GM23338 (cell line): ENCODE data around the gene TCP11L2. TPM values are rescaled to one million over a fixed set of nuclear protein-coding genes. Genes with fewer than 3 reads are reported as not detected.

Experiments
- ATAC-seq: fragments of 200-7000 bp; cut with Tn5 transposase; 3 replicates; pipeline ENCODE4 v1.9.1; 2020
- DNase-seq: peaks from one replicate; pipeline ENCODE4 v3.0.0-alpha.2; 2015; ENCODE audit warnings: low spot score
- H2AFZ ChIP-seq: fragments of 200-600 bp; sonication (generic); 2 replicates; pipeline ENCODE4 v1.8.0; 2016; ENCODE audit warnings: antibody characterized with exemption, mild to moderate bottlenecking, moderate library complexity
- H3F3A ChIP-seq: fragments of 200-600 bp; sonication (generic); replicated peaks from 2 replicates; pipeline ENCODE4 v1.8.0; 2017; ENCODE audit warnings: antibody characterized with exemption, mixed run types, low read depth
- H3K27ac ChIP-seq: fragments of 200-600 bp; sonication (generic); 2 replicates; pipeline ENCODE4 v1.6.1; 2016; ENCODE audit warnings: low read depth
- H3K27me3 ChIP-seq: fragments of 200-600 bp; sonication (generic); 2 replicates; pipeline ENCODE4 v1.8.0; 2016; ENCODE audit warnings: mild to moderate bottlenecking, mixed run types, moderate library complexity; ENCODE audit not compliant: insufficient read depth
- H3K36me3 ChIP-seq: fragments of 200-600 bp; sonication (generic); 2 replicates; pipeline ENCODE4 v1.8.0; 2016; ENCODE audit warnings: mild to moderate bottlenecking; ENCODE audit not compliant: insufficient read depth
- H3K4me1 ChIP-seq: fragments of 200-600 bp; sonication (generic); 2 replicates; pipeline ENCODE4 v1.8.0; 2016; ENCODE audit warnings: mild to moderate bottlenecking, moderate library complexity; ENCODE audit not compliant: insufficient read depth
- H3K4me2 ChIP-seq: fragments of 200-600 bp; sonication (generic); 2 replicates; pipeline ENCODE4 v1.7.1; 2017; ENCODE audit warnings: mixed run types
- H3K4me3 ChIP-seq: fragments of 200-600 bp; sonication (generic); 2 replicates; pipeline ENCODE4 v1.6.1; 2016; ENCODE audit warnings: mixed run types
- H3K79me2 ChIP-seq: fragments of 200-600 bp; sonication (generic); replicated peaks from 2 replicates; pipeline ENCODE4 v1.8.0; 2017; ENCODE audit warnings: mild to moderate bottlenecking; ENCODE audit not compliant: insufficient read depth
- H3K9me2 ChIP-seq: fragments of 200-600 bp; sonication (generic); 2 replicates; pipeline ENCODE4 v1.8.0; 2017; ENCODE audit not compliant: insufficient read depth
- H4K20me1 ChIP-seq: fragments of 200-600 bp; sonication (generic); replicated peaks from 2 replicates; pipeline ENCODE4 v1.8.0; 2017; ENCODE audit warnings: mild to moderate bottlenecking; ENCODE audit not compliant: insufficient read depth
- H3K27ac Mint-ChIP-seq: 2 replicates; pipeline ENCODE4 v1.8.0; 2020; ENCODE audit warnings: inconsistent platforms, mild to moderate bottlenecking, moderate library complexity, mixed read lengths
- H3K27me3 Mint-ChIP-seq: 3 replicates; pipeline ENCODE4 v1.8.0; 2022; ENCODE audit warnings: low read depth, mild to moderate bottlenecking, moderate library complexity, mixed read lengths, inconsistent platforms; ENCODE audit not compliant: insufficient read depth, poor library complexity
- H3K36me3 Mint-ChIP-seq: 3 replicates; pipeline ENCODE4 v1.8.0; 2021; ENCODE audit warnings: low read depth, mild to moderate bottlenecking, inconsistent platforms, moderate library complexity, mixed read lengths
- H3K4me1 Mint-ChIP-seq: 3 replicates; pipeline ENCODE4 v1.8.0; 2020; ENCODE audit warnings: mild to moderate bottlenecking, inconsistent platforms, mixed read lengths
- H3K4me3 Mint-ChIP-seq: 3 replicates; pipeline ENCODE4 v1.8.0; 2021; ENCODE audit warnings: moderate library complexity, mild to moderate bottlenecking, inconsistent platforms, mixed read lengths
- H3K9me3 Mint-ChIP-seq: 3 replicates; pipeline ENCODE4 v1.8.0; 2020; ENCODE audit warnings: moderate library complexity, mild to moderate bottlenecking, inconsistent platforms, mixed read lengths
- CREB1 ChIP-seq: fragments of 250-450 bp; sonication (Bioruptor Pico); IDR thresholded peaks from 2 replicates; pipeline ENCODE4 v1.5.0; 2020; ENCODE audit warnings: low read depth, mild to moderate bottlenecking, moderate library complexity
- EZH2 ChIP-seq: fragments of 200-600 bp; sonication (generic); IDR thresholded peaks from one replicate; pipeline ENCODE4 v1.8.0; 2017; ENCODE audit warnings: antibody characterized with exemption, mild to moderate bottlenecking, low read depth; ENCODE audit not compliant: unreplicated experiment
- EZH2phosphoT487 ChIP-seq: fragments of 200-600 bp; sonication (generic); IDR thresholded peaks from one replicate; pipeline ENCODE4 v1.8.1; 2018; ENCODE audit warnings: antibody characterized with exemption; ENCODE audit not compliant: unreplicated experiment
- JUNB ChIP-seq: IDR thresholded peaks from one replicate; pipeline ENCODE4 v1.6.1; 2016; ENCODE audit warnings: antibody characterized with exemption; ENCODE audit not compliant: unreplicated experiment
- NANOG ChIP-seq: IDR thresholded peaks from 2 replicates; pipeline ENCODE4 v1.6.1; 2016; ENCODE audit warnings: antibody characterized with exemption, borderline replicate concordance
- POLR2AphosphoS5 ChIP-seq: IDR thresholded peaks from 2 replicates; pipeline ENCODE4 v1.6.1; 2016; ENCODE audit warnings: antibody characterized with exemption, low read depth
- REST ChIP-seq: IDR thresholded peaks from one replicate; pipeline ENCODE4 v1.6.1; 2018; ENCODE audit warnings: antibody characterized with exemption; ENCODE audit not compliant: unreplicated experiment
- STAT1 ChIP-seq: IDR thresholded peaks from one replicate; pipeline ENCODE4 v1.6.1; 2016; ENCODE audit warnings: antibody characterized with exemption; ENCODE audit not compliant: unreplicated experiment
- ZNF114 ChIP-seq: fragments of 250-450 bp; sonication (Bioruptor Pico); IDR thresholded peaks from 2 replicates; pipeline ENCODE4 v1.5.0; 2020; ENCODE audit warnings: mild to moderate bottlenecking, moderate library complexity
- ZNF331 ChIP-seq: fragments of 250-450 bp; sonication (Bioruptor Pico); IDR thresholded peaks from 2 replicates; pipeline ENCODE4 v1.5.0; 2020; ENCODE audit warnings: low read depth, mild to moderate bottlenecking, moderate library complexity
- polyA plus RNA-seq: library from polyadenylated mRNA; unstranded; fragments of >200 nt; fragmentation: Nextera tagmentation; extraction: Ambion mirVana; gene quantifications from 2 replicates; pipeline ENCODE4 v1.2.1, GENCODE V29; 2016
- total RNA-seq: library from RNA; depleted of rRNA; stranded (reverse); fragments of >200 nt; shearing (Covaris generic); gene quantifications from 2 replicates; pipeline ENCODE4 v1.2.3, GENCODE V29; 2014
- TF ChIP-seq, protein P1 (sequence below): IDR thresholded peaks from 2 replicates; pipeline ENCODE4 v1.6.1; 2016; ENCODE audit warnings: antibody characterized with exemption

The TCP11L2 gene
- total and polyA plus RNA-seq, 2 experiments from 2014 or later: 1.4 to 4.4 TPM

DNA sequence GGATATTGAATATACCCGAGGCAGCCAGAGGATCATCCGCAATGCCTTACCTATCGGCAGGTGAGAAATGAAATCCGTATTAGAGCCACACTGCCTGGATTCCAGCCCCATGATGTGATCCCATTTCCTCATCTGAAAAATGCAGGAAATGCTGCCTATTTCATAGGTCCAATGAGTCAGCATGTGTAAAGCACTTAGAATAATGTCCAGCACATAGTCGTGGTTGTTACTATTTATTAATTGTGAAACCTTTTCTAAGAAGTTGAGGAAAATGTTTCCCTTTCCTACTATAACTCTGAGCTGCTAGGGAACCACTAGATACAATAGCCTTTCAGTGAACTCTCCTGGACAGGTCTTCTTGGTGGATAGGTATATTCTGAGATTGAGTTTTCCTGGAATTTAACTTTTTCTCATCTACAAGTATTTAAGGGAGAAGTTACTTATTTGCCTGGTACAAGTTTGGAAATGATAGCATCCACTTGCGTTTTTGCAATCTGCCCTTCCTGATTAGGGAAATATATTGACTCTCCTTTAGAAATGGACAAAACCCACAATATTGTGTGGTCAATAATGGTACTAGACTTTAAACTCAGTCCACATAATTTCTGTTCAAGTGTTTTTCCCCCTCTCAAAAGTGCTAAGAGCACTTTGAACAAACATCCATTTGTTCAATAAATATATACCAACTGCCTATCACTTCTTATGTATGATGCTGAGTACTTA is 67.3 kb downstream of the TCP11L2 start (continued):
- TF ChIP-seq POLR2AphosphoS5 (no peak), EZH2phosphoT487 (no peak), REST (no peak), JUNB (no peak)
- TF ChIP-seq, protein P1, sequence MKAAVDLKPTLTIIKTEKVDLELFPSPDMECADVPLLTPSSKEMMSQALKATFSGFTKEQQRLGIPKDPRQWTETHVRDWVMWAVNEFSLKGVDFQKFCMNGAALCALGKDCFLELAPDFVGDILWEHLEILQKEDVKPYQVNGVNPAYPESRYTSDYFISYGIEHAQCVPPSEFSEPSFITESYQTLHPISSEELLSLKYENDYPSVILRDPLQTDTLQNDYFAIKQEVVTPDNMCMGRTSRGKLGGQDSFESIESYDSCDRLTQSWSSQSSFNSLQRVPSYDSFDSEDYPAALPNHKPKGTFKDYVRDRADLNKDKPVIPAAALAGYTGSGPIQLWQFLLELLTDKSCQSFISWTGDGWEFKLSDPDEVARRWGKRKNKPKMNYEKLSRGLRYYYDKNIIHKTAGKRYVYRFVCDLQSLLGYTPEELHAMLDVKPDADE: no peak

DNA sequence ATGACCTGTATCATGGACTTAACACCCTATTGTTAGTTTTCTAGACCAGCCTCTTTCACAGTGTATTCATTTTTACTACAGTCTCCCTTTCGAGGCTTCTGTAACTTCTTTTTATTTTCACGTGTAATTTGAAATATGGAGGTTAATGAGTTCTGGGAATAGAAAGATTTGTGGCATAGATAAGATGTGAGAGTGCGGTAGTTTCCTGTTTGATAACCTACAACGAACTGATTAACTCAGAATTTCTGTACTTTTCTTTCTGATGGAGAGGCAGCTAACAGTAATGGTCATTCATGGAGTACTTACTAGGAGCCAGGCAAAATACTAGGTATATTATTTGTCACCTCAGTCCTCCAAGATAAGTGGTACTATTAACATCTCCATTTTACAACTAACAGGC is 76.3 kb downstream of the TCP11L2 start:
- H3K9me3 Mint-ChIP-seq: no peaks in the 10 kb centered on the region
- no peaks in the 10 kb centered on the region for H3K79me2 ChIP-seq
- H3K27ac Mint-ChIP-seq: no peak overlapping the region
- no peak overlapping the region for H2AFZ ChIP-seq
- peaks cover 2% of the 10 kb centered on the region for H3K27me3 Mint-ChIP-seq
- H3K4me1 Mint-ChIP-seq: no peaks in the 10 kb centered on the region
- ATAC-seq (no peak), DNase-seq (no peak)
- TF ChIP-seq ZNF114 (no peak), EZH2phosphoT487 (no peak), EZH2 (no peak), POLR2AphosphoS5 (no peak), REST (no peak), NANOG (no peak), STAT1 (no peak), ZNF331 (CRISPR knock-in tag) (no peak), CREB1 (CRISPR knock-in tag) (no peak)
- TF ChIP-seq, protein P1: no peak
- H3K27ac ChIP-seq: no peak overlapping the region
- no peak overlapping the region for H3K4me3 Mint-ChIP-seq
- peaks cover 38% of the 10 kb centered on the region for H3K36me3 Mint-ChIP-seq
- peaks cover 5% of the 10 kb centered on the region; the same call in 1 of the 2 replicates for H3K36me3 ChIP-seq
- no peaks in the 10 kb centered on the region for H3K27me3 ChIP-seq
- no peaks in the 10 kb centered on the region for H3K4me1 ChIP-seq
- no peaks in the 10 kb centered on the region; the same call in 1 of the 2 replicates for H4K20me1 ChIP-seq
- H3K4me2 ChIP-seq: no peak overlapping the region
- no peak overlapping the region for H3K4me3 ChIP-seq
- H3K9me2 ChIP-seq: no peaks in the 10 kb centered on the region
- no peaks in the 10 kb centered on the region for H3F3A ChIP-seq
